SK-N-SH (cell line): Measurements from ENCODE around the gene TTC28. TPM values are rescaled to one million over a fixed set of nuclear protein-coding genes. Genes with fewer than 3 reads are reported as not detected.

Experiments
- CTCF ChIA-PET: fragments of 300-600, 350-600 bp; formaldehyde crosslinking; extraction: SDS; loops from one replicate; lab custom pipeline; 2021; lab: Yijun Ruan, JAX
- POLR2A ChIA-PET: fragments of 350-600 bp; sonication (Branson Sonifier 250); formaldehyde crosslinking; extraction: SDS; loops from one replicate; lab custom pipeline; 2020; ENCODE audit warnings: antibody characterized with exemption, inconsistent platforms; lab: Yijun Ruan, JAX
- DNase-seq: peaks from one replicate; pipeline ENCODE4 v3.0.0; 2012
- H2AFZ ChIP-seq: fragments of 200-600 bp; sonication (generic); 2 replicates; pipeline ENCODE4 v1.8.1; 2016; ENCODE audit warnings: antibody characterized with exemption, mild to moderate bottlenecking, low read depth
- H3F3A ChIP-seq: fragments of 200-600 bp; sonication (generic); replicated peaks from 2 replicates; pipeline ENCODE3; 2016; ENCODE audit warnings: antibody characterized with exemption, mild to moderate bottlenecking; ENCODE audit not compliant: insufficient read depth
- H3K27ac ChIP-seq, 2 experiments: fragments of 200-500 bp in 1 of 2; fragments of 200-600 bp in 1 of 2; sonication (Bioruptor generic) in 1 of 2; sonication (generic), shearing (Covaris generic) in 1 of 2; 2 replicates each; pipeline versions ENCODE4 v1.5.1 to v1.6.1; 2014 to 2016; ENCODE audit warnings: low read depth in 2 of 2, inconsistent platforms in 1 of 2, low read length in 1 of 2, mild to moderate bottlenecking in 1 of 2, mixed read lengths in 1 of 2
- H3K27me3 ChIP-seq: fragments of 200-600 bp; sonication (generic), shearing (Covaris generic); 2 replicates; pipeline ENCODE4 v1.6.1; 2016; ENCODE audit warnings: mixed run types; ENCODE audit not compliant: insufficient read depth
- H3K36me3 ChIP-seq, 2 experiments: fragments of 200-500 bp in 1 of 2; fragments of 200-600 bp in 1 of 2; sonication (Bioruptor generic) in 1 of 2; sonication (generic) in 1 of 2; replicated peaks in 1 of 2; 2 replicates each; pipeline versions ENCODE3 to v1.5.1; 2014 to 2016; ENCODE audit warnings: low read length in 1 of 2, mild to moderate bottlenecking in 1 of 2; ENCODE audit not compliant: insufficient read depth in 2 of 2, control insufficient read depth in 1 of 2
- H3K4me1 ChIP-seq, 2 experiments: fragments of 200-500 bp in 1 of 2; fragments of 200-600 bp in 1 of 2; sonication (Bioruptor generic) in 1 of 2; sonication (generic), shearing (Covaris generic) in 1 of 2; 2 replicates each; pipeline versions ENCODE4 v1.5.1 to v1.6.1; 2014 to 2016; ENCODE audit warnings: low read depth in 1 of 2, low read length in 1 of 2, mixed run types in 1 of 2; ENCODE audit not compliant: insufficient read depth in 2 of 2, control insufficient read depth in 1 of 2
- H3K4me2 ChIP-seq: fragments of 200-600 bp; sonication (generic), shearing (Covaris generic); 2 replicates; pipeline ENCODE4 v1.6.1; 2017; ENCODE audit warnings: mixed run types
- H3K4me3 ChIP-seq, 2 experiments: fragments of 200-500 bp in 1 of 2; fragments of 200-600 bp in 1 of 2; sonication (Bioruptor generic) in 1 of 2; sonication (generic), shearing (Covaris generic) in 1 of 2; 2 replicates each; pipeline versions ENCODE4 v1.5.1 to v1.8.1; 2014 to 2016; ENCODE audit warnings: low read depth in 2 of 2, inconsistent platforms in 1 of 2, low read length in 1 of 2, mild to moderate bottlenecking in 1 of 2, mixed read lengths in 1 of 2, moderate library complexity in 1 of 2
- H3K79me2 ChIP-seq: fragments of 200-600 bp; sonication (generic); 2 replicates; pipeline ENCODE4 v1.8.1; 2017; ENCODE audit warnings: mild to moderate bottlenecking; ENCODE audit not compliant: insufficient read depth
- H3K9ac ChIP-seq: fragments of 200-600 bp; sonication (generic); 2 replicates; pipeline ENCODE4 v1.6.1; 2017; ENCODE audit warnings: mixed run types
- H3K9me2 ChIP-seq: fragments of 200-600 bp; sonication (generic); 2 replicates; pipeline ENCODE4 v1.6.1; 2017; ENCODE audit warnings: mixed run types
- H3K9me3 ChIP-seq: fragments of 200-600 bp; sonication (generic); 2 replicates; pipeline ENCODE4 v1.6.1; 2017; ENCODE audit warnings: mixed run types, mild to moderate bottlenecking, moderate library complexity
- H4K20me1 ChIP-seq: fragments of 200-600 bp; sonication (generic); 2 replicates; pipeline ENCODE4 v1.6.1; 2017; ENCODE audit warnings: mild to moderate bottlenecking, mixed run types; ENCODE audit not compliant: insufficient read depth
- CHD2 ChIP-seq: fragments of 150-350 bp; IDR thresholded peaks from 2 replicates; pipeline ENCODE4 v1.6.1; 2018; ENCODE audit warnings: low read length; ENCODE audit not compliant: partially characterized antibody
- EZH2phosphoT487 ChIP-seq: fragments of 200-600 bp; sonication (generic); IDR thresholded peaks from 2 replicates; pipeline ENCODE4 v1.6.1; 2017; ENCODE audit warnings: low read depth, mixed run types, mild to moderate bottlenecking, antibody characterized with exemption, moderate library complexity, borderline replicate concordance
- FOXJ3 ChIP-seq: sonication (generic); formaldehyde crosslinking; IDR thresholded peaks from 2 replicates; pipeline ENCODE4 v1.5.1; 2020; ENCODE audit warnings: mild to moderate bottlenecking, missing genetic modification reagents
- GABPA ChIP-seq: IDR thresholded peaks from 2 replicates; pipeline ENCODE4 v1.4.0; 2012; ENCODE audit warnings: low read depth, mild to moderate bottlenecking
- IRF3 ChIP-seq: fragments of 150-350 bp; IDR thresholded peaks from 2 replicates; pipeline ENCODE4 v1.6.1; 2016; ENCODE audit warnings: mild to moderate bottlenecking, low read depth, low read length
- MAX ChIP-seq: IDR thresholded peaks from 2 replicates; pipeline ENCODE4 v1.4.0; 2012; ENCODE audit warnings: low read depth
- MEF2A ChIP-seq: IDR thresholded peaks from 2 replicates; pipeline ENCODE4 v1.4.0; 2012; ENCODE audit warnings: low read depth, borderline replicate concordance
- NRF1 ChIP-seq: IDR thresholded peaks from 2 replicates; pipeline ENCODE4 v1.6.1; 2012; ENCODE audit warnings: low read depth, mild to moderate bottlenecking, low read length
- POLR2AphosphoS5 ChIP-seq: IDR thresholded peaks from 2 replicates; pipeline ENCODE4 v1.6.1; 2012; ENCODE audit warnings: low read depth, low read length
- RAD21 ChIP-seq: IDR thresholded peaks from 2 replicates; pipeline ENCODE4 v1.6.1; 2012; ENCODE audit warnings: mild to moderate bottlenecking, low read length
- RFX5 ChIP-seq: IDR thresholded peaks from 2 replicates; pipeline ENCODE4 v1.6.1; 2012; ENCODE audit warnings: mild to moderate bottlenecking, improper control_type of control experiment, low read length
- RXRA ChIP-seq: IDR thresholded peaks from 2 replicates; pipeline ENCODE4 v1.4.0; 2012; ENCODE audit warnings: low read depth, mild to moderate bottlenecking, borderline replicate concordance
- SIN3A ChIP-seq: IDR thresholded peaks from 2 replicates; pipeline ENCODE4 v1.6.1; 2012; ENCODE audit warnings: low read depth, mild to moderate bottlenecking, low read length, moderate library complexity, borderline replicate concordance
- SMC3 ChIP-seq: IDR thresholded peaks from 2 replicates; pipeline ENCODE4 v1.6.1; 2012; ENCODE audit warnings: low read depth, low read length, improper control_type of control experiment
- TCF12 ChIP-seq: IDR thresholded peaks from 2 replicates; pipeline ENCODE4 v1.4.0; 2012
- USF2 ChIP-seq: fragments of 150-350 bp; IDR thresholded peaks from 2 replicates; pipeline ENCODE4 v1.6.1; 2017; ENCODE audit warnings: antibody characterized with exemption, low read length, low read depth, borderline replicate concordance
- WGBS: methylation state at CpG from one replicate; pipeline ENCODE4 v1.1.6; 2017; ENCODE audit warnings: low lambda C conversion rate; 5-methylcytosine and 5-hydroxymethylcytosine counted together
- polyA plus RNA-seq, 3 experiments: library from polyadenylated mRNA; depleted of rRNA; stranded (reverse); fragments of >200 nt; gene quantifications; 2 replicates each; pipeline ENCODE4 v1.2.3, GENCODE V29; 2012
- TF ChIP-seq, protein P1 (sequence below): fragments of 200-600 bp; sonication (generic); IDR thresholded peaks from 2 replicates; pipeline ENCODE4 v1.6.1; 2017; ENCODE audit warnings: antibody characterized with exemption, mild to moderate bottlenecking, moderate library complexity
- TF ChIP-seq, protein P2 (sequence below): IDR thresholded peaks from 2 replicates; pipeline ENCODE4 v1.4.0; 2012; ENCODE audit warnings: low read depth, borderline replicate concordance
- TF ChIP-seq, protein P3 (sequence below): IDR thresholded peaks from 2 replicates; pipeline ENCODE4 v1.6.1; 2012; ENCODE audit warnings: mild to moderate bottlenecking, low read depth, low read length, moderate library complexity

TTC28 gene
- polyA plus RNA-seq, 1 of the 3 experiments (the other 2 are of a cell fraction): 5.9 TPM

DNA sequence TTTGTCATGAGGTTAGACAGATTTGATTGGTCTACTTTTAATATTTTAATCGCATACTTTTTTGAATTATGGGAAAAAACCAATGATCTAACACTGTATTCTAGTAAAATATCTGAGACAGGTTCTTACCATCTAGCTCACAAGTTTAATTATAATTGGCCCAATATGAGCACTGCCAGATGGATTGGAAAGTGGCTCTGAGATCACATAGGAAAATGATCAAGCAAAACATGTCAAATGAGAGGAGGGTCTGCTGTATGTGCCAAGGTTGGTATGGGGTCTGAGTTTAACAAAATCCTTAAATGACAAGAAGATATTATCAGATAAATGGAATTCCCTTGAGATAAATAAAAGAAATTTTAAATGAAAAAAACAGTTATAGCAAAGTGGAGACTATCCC, 264.7 kb downstream of the TTC28 start:
- Histone ChIP-seq H3K27me3 (no peaks in the 10 kb centered on the region), H3K79me2 (peaks cover 12% of the 10 kb centered on the region; the same call in 1 of the 2 replicates), H3K4me3 (no peak overlapping the region), H3K9me2 (no peaks in the 10 kb centered on the region), H3F3A (peaks cover 34% of the 10 kb centered on the region), H3K4me2 (no peak overlapping the region), H2AFZ (no peak overlapping the region), H3K9me3 (no peaks in the 10 kb centered on the region), H3K4me1 (peaks cover 3 to 24% of the 10 kb centered on the region in 2 experiments; a peak in 3 of 4 replicates), H3K9ac (no peak overlapping the region), H4K20me1 (peaks cover 12% of the 10 kb centered on the region; the same call in 1 of the 2 replicates), H3K36me3 (no peaks in the 10 kb centered on the region), H3K27ac (no peak overlapping the region)
- ChIA-PET CTCF (no interaction called here), POLR2A (no interaction called here)
- DNase-seq: no peak
- WGBS: 100% methylated on average over 1 of the region's 1 CpG
- no peak for TF ChIP-seq FOXJ3 (CRISPR knock-in tag)
- no peak for TF ChIP-seq USF2
- no peak for TF ChIP-seq IRF3
- TF ChIP-seq EZH2phosphoT487: no peak
- no peak for TF ChIP-seq RFX5
- TF ChIP-seq NRF1: no peak
- TF ChIP-seq GABPA: no peak
- no peak for TF ChIP-seq CHD2
- no peak for TF ChIP-seq POLR2AphosphoS5
- TF ChIP-seq SMC3: no peak
- no peak for TF ChIP-seq SIN3A
- TF ChIP-seq MEF2A: no peak
- no peak for TF ChIP-seq TCF12
- no peak for TF ChIP-seq RXRA
- TF ChIP-seq, protein P1, sequence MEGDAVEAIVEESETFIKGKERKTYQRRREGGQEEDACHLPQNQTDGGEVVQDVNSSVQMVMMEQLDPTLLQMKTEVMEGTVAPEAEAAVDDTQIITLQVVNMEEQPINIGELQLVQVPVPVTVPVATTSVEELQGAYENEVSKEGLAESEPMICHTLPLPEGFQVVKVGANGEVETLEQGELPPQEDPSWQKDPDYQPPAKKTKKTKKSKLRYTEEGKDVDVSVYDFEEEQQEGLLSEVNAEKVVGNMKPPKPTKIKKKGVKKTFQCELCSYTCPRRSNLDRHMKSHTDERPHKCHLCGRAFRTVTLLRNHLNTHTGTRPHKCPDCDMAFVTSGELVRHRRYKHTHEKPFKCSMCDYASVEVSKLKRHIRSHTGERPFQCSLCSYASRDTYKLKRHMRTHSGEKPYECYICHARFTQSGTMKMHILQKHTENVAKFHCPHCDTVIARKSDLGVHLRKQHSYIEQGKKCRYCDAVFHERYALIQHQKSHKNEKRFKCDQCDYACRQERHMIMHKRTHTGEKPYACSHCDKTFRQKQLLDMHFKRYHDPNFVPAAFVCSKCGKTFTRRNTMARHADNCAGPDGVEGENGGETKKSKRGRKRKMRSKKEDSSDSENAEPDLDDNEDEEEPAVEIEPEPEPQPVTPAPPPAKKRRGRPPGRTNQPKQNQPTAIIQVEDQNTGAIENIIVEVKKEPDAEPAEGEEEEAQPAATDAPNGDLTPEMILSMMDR: no peak
- TF ChIP-seq, protein P2, sequence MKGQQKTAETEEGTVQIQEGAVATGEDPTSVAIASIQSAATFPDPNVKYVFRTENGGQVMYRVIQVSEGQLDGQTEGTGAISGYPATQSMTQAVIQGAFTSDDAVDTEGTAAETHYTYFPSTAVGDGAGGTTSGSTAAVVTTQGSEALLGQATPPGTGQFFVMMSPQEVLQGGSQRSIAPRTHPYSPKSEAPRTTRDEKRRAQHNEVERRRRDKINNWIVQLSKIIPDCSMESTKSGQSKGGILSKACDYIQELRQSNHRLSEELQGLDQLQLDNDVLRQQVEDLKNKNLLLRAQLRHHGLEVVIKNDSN: no peak
- TF ChIP-seq, protein P3, sequence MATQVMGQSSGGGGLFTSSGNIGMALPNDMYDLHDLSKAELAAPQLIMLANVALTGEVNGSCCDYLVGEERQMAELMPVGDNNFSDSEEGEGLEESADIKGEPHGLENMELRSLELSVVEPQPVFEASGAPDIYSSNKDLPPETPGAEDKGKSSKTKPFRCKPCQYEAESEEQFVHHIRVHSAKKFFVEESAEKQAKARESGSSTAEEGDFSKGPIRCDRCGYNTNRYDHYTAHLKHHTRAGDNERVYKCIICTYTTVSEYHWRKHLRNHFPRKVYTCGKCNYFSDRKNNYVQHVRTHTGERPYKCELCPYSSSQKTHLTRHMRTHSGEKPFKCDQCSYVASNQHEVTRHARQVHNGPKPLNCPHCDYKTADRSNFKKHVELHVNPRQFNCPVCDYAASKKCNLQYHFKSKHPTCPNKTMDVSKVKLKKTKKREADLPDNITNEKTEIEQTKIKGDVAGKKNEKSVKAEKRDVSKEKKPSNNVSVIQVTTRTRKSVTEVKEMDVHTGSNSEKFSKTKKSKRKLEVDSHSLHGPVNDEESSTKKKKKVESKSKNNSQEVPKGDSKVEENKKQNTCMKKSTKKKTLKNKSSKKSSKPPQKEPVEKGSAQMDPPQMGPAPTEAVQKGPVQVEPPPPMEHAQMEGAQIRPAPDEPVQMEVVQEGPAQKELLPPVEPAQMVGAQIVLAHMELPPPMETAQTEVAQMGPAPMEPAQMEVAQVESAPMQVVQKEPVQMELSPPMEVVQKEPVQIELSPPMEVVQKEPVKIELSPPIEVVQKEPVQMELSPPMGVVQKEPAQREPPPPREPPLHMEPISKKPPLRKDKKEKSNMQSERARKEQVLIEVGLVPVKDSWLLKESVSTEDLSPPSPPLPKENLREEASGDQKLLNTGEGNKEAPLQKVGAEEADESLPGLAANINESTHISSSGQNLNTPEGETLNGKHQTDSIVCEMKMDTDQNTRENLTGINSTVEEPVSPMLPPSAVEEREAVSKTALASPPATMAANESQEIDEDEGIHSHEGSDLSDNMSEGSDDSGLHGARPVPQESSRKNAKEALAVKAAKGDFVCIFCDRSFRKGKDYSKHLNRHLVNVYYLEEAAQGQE: no peak
- TF ChIP-seq RAD21: no peak
- TF ChIP-seq MAX: no peak
